Vagina (tissue), 2 donors: ENCODE measurements around the gene ADGRV1. TPM values are rescaled to one million over a fixed set of nuclear protein-coding genes. Genes with fewer than 3 reads are reported as not detected.
"Not testable (repeated sequence)": the region's sequence is repeated elsewhere in the genome, so short reads cannot be mapped to it uniquely, and the experiment has no call there.

ENCODE experiments used
- DNase-seq, 2 donors: peaks; one replicate each; pipeline ENCODE4 v3.0.0-alpha.2; 2017; ENCODE audit errors: extremely low spot score in 2 of 2
- H3K27ac ChIP-seq: fragments of 200-600 bp; sonication (generic); one replicate; pipeline ENCODE4 v1.5.1; 2019
- H3K27me3 ChIP-seq: fragments of 200-600 bp; sonication (generic); one replicate; pipeline ENCODE4 v1.5.1; 2019
- H3K36me3 ChIP-seq, 2 donors: fragments of 200-600 bp; sonication (generic); one replicate each; pipeline ENCODE4 v1.5.1; 2017 to 2019
- H3K4me1 ChIP-seq: fragments of 200-600 bp; sonication (generic); one replicate; pipeline ENCODE4 v1.5.1; 2019
- H3K4me3 ChIP-seq, 2 donors: fragments of 200-600 bp; sonication (generic); 1 replicate in 1 of 2; 2 replicates in 1 of 2; pipeline ENCODE4 v1.5.1; 2016 to 2019
- H3K9me3 ChIP-seq: fragments of 200-600 bp; sonication (generic); one replicate; pipeline ENCODE4 v1.5.1; 2019
- POLR2A ChIP-seq, 2 donors: fragments of 450-650 bp; IDR thresholded peaks; one replicate each; pipeline ENCODE4 v1.6.1; 2017; ENCODE audit warnings: antibody characterized with exemption in 2 of 2, mild to moderate bottlenecking in 2 of 2, moderate library complexity in 2 of 2
- POLR2AphosphoS5 ChIP-seq, 2 donors: sonication (generic); formaldehyde crosslinking; IDR thresholded peaks; one replicate each; pipeline ENCODE4 v1.9.0; 2017; ENCODE audit warnings: antibody characterized with exemption in 2 of 2, mild to moderate bottlenecking in 2 of 2, low read depth in 1 of 2; ENCODE audit not compliant: insufficient read depth in 1 of 2
- intact Hi-C: fragments of 100-400 bp; cut with DNase I; formaldehyde crosslinking; loops from one replicate; pipeline ENCODE4 v1.15.1; 2023
- total RNA-seq: library from RNA; depleted of rRNA; stranded (reverse); fragments of >200 nt; gene quantifications from one replicate; pipeline ENCODE4 v1.2.3, GENCODE V29; 2016
- TF ChIP-seq, protein P1 (sequence below), 3 experiments: fragments of 450-650 bp in 2 of 3; fragments of 200-600 bp in 1 of 3; sonication (generic) in 1 of 3; IDR thresholded peaks; one replicate each; pipeline ENCODE4 v1.5.1; 2017 to 2019; ENCODE audit warnings: antibody characterized with exemption in 3 of 3, mild to moderate bottlenecking in 2 of 3, moderate library complexity in 2 of 3

The ADGRV1 gene
- total RNA-seq, 1 donor from 2014 or later, result 10.6 TPM

DNA sequence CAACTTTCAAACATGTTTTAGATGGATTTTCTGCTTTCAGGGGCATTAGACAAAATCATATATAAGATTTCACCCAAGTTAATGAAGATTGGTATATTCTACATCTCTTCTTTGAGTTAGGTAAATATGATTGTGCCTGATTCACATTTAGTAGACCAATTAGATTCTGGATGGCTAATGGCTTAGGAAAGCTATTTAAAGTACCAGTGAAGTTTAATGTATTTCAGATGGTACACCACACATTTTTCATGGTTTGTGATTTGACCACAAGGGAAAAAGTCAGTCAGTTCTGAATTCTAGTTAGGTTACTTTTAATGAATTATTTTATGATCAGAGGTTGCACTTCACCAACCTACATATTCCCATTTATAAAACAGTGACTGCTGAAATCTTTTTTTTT is 409.7 kb downstream of the ADGRV1 start:
- DNase-seq, result no peak
- no peaks in the 10 kb centered on the region for H3K27me3 ChIP-seq
- intact Hi-C loops, result no loop called here
- no peaks in the 10 kb centered on the region for H3K36me3 ChIP-seq
- no peaks in the 10 kb centered on the region for H3K4me1 ChIP-seq
- H3K9me3 ChIP-seq, result no peaks in the 10 kb centered on the region
- TF ChIP-seq POLR2AphosphoS5 (IDR thresholded peaks at IDR 0.05; ENCODE audit: insufficient read depth in 1 of 2, low read depth in 1 of 2), result no peak
- TF ChIP-seq POLR2A (IDR thresholded peaks at IDR 0.05), result no peak
- TF ChIP-seq, protein P1, sequence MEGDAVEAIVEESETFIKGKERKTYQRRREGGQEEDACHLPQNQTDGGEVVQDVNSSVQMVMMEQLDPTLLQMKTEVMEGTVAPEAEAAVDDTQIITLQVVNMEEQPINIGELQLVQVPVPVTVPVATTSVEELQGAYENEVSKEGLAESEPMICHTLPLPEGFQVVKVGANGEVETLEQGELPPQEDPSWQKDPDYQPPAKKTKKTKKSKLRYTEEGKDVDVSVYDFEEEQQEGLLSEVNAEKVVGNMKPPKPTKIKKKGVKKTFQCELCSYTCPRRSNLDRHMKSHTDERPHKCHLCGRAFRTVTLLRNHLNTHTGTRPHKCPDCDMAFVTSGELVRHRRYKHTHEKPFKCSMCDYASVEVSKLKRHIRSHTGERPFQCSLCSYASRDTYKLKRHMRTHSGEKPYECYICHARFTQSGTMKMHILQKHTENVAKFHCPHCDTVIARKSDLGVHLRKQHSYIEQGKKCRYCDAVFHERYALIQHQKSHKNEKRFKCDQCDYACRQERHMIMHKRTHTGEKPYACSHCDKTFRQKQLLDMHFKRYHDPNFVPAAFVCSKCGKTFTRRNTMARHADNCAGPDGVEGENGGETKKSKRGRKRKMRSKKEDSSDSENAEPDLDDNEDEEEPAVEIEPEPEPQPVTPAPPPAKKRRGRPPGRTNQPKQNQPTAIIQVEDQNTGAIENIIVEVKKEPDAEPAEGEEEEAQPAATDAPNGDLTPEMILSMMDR (IDR thresholded peaks at IDR 0.05), result no peak
- H3K27ac ChIP-seq, result no peak overlapping the region
- no peak overlapping the region for H3K4me3 ChIP-seq

DNA sequence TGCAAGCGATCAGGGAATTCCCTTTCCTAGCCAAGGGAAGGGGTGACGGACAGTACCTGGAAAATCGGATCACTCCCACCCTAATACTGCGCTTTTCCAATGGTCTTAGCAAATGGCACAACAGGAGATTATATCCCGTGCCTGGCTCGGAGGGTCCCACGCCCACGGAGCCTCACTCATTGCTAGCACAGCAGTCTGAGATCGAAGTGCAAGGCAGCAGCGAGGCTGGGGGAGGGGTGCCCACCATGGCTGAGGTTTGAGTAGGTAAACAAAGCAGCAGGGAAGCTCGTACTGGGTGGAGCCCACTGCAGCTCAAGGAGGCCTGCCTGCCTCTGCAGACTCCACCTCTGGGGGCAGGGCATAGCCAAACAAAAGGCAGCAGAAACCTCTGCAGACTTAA is 411.3 kb downstream of the ADGRV1 start:
- H3K4me3 ChIP-seq, H3K27ac ChIP-seq, H3K27me3 ChIP-seq, H3K9me3 ChIP-seq, DNase-seq, H3K36me3 ChIP-seq, intact Hi-C loops, H3K4me1 ChIP-seq: not testable (repeated sequence)

- no peak overlapping the region for H3K4me3 ChIP-seq
- H3K27me3 ChIP-seq, result no peaks in the 10 kb centered on the region
- no peak for DNase-seq
- H3K36me3 ChIP-seq, result no peaks in the 10 kb centered on the region
- H3K27ac ChIP-seq, result no peak overlapping the region
- intact Hi-C loops, result no loop called here
- TF ChIP-seq, protein P1 (IDR thresholded peaks at IDR 0.05), result no peak
- TF ChIP-seq POLR2AphosphoS5 (IDR thresholded peaks at IDR 0.05; ENCODE audit: insufficient read depth in 1 of 2, low read depth in 1 of 2) (no peak), POLR2A (IDR thresholded peaks at IDR 0.05) (no peak)
- no peaks in the 10 kb centered on the region for H3K9me3 ChIP-seq
- no peaks in the 10 kb centered on the region for H3K4me1 ChIP-seq
These were observed 422.6 kb downstream of the ADGRV1 start for GRCh38 chr5:90981177-90981576.

GRCh38 chr5:90981821-90982220 is 423.2 kb downstream of the ADGRV1 start:
- no peak for TF ChIP-seq POLR2A (IDR thresholded peaks at IDR 0.05)
- TF ChIP-seq, protein P1 (IDR thresholded peaks at IDR 0.05), result no peak
- DNase-seq, result no peak
- Histone ChIP-seq H3K4me1 (no peaks in the 10 kb centered on the region), H3K9me3 (no peaks in the 10 kb centered on the region), H3K36me3 (no peaks in the 10 kb centered on the region), H3K27ac (no peak overlapping the region), H3K4me3 (no peak overlapping the region), H3K27me3 (no peaks in the 10 kb centered on the region)
- intact Hi-C loops, result no loop called here

- no peak for DNase-seq
- Histone ChIP-seq H3K9me3 (no peaks in the 10 kb centered on the region), H3K4me1 (no peaks in the 10 kb centered on the region), H3K27me3 (no peaks in the 10 kb centered on the region), H3K36me3 (no peaks in the 10 kb centered on the region), H3K4me3 (no peak overlapping the region), H3K27ac (no peak overlapping the region)
- intact Hi-C loops, result no loop called here
- TF ChIP-seq POLR2A (IDR thresholded peaks at IDR 0.05), result no peak
- no peak for TF ChIP-seq POLR2AphosphoS5 (IDR thresholded peaks at IDR 0.05; ENCODE audit: insufficient read depth in 1 of 2, low read depth in 1 of 2)
- TF ChIP-seq, protein P1 (IDR thresholded peaks at IDR 0.05), result no peak
These were observed 424.0 kb downstream of the ADGRV1 start for GRCh38 chr5:90982576-90982975.

GRCh38 chr5:90983148-90983547 is 424.6 kb downstream of the ADGRV1 start:
- intact Hi-C loops, result no loop called here
- no peak for DNase-seq
- Histone ChIP-seq H3K9me3 (no peaks in the 10 kb centered on the region), H3K27ac (no peak overlapping the region), H3K27me3 (no peaks in the 10 kb centered on the region), H3K4me1 (no peaks in the 10 kb centered on the region), H3K4me3 (no peak overlapping the region), H3K36me3 (no peaks in the 10 kb centered on the region)
- TF ChIP-seq POLR2AphosphoS5 (IDR thresholded peaks at IDR 0.05; ENCODE audit: insufficient read depth in 1 of 2, low read depth in 1 of 2), result no peak
- TF ChIP-seq, protein P1 (IDR thresholded peaks at IDR 0.05), result no peak
- no peak for TF ChIP-seq POLR2A (IDR thresholded peaks at IDR 0.05)
